ENCODE data around the gene EN2.

Gene EN2

DNA sequence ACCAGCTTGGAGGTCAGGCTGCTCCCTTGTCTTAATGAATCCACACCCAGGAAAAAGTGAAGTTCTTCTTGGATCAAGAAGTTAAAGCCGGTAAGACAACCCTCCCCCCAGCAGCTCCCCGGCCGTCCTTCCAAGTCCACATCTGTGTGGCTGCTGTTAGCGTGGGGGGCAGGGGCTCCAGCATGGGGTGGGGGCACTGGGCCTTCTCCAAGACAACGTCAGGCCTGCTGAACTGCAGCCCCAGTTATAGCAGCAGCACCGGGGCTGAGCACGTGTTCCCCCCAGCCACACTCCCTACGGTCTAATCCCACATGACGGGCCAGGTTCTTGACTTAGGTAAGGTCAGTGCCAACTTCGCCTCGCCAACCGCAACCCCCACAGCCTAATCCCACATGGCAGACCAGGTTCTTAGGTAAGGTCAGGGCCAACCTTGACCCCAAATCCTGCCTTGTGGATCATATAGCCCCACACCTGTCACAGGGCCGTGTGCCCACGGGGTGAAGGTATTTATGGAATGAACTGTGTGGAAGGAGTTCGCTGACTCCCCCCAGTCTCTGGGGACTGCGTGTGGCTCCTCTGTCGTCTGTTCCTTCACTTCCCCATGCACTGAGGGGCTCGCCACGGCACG, 30.4 kb upstream of the EN2 start:
- no peak overlapping the region for H3K4me3 ChIP-seq (ENCODE audit: low read depth, low read length)
- no peak for TF ChIP-seq CTCF (conservative IDR thresholded peaks at IDR 0.05; ENCODE audit: low read depth, low read length)
- DNase-seq (ENCODE audit: low read depth): no peak

DNA sequence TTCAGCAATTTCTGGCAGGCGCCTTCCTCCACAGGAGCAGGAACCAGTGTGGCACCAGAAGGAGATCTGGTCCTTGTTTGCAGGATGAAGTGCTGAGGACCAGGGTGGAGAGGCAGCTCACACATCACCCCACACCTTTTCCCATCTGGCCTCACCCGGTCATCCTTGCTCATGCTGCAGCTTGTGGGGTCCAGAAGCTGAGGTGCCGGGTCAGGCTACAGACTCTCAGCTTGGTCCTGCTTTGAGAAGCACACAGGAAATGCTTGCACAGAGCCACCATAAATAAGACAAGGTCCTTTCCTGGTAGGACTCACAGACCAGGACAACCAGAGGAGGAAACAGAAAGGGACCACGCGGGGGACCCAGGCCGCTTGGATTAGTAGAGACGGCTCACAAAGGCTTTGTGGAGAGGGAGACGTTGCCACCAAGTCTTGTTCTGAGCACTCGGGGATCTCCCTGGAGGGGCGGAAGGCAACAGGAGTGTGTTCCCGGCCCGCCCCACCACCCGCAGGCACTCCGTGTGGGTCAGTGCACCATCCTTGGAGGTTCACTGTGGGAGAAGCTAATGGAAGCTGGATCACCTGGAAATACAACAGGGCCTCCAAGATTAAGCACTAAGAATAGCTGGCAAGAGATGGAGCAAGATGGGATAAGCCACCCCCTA, 29.6 kb upstream of the EN2 start:
- DNase-seq (ENCODE audit: low read depth): no peak

DNA sequence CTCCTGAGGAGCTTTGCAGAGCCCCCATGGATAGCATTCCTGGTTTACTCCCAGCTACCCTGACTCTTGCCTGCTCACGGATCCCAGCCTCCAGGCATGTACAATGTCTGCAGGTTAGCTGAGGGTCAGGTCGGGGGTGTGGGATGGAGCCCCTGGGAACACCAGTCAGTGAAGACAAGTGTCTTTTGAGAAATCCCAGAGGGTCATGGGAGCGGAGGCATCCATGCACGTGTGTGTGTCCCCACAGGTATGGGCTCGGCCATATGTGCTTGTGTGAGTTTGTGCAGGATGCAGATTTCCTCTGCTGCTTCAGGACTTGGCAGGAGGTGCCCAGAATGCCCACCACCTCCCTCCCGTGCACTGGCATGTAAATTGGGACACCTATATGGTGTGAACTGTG, 28.3 kb upstream of the EN2 start:
- no peak for TF ChIP-seq CTCF (conservative IDR thresholded peaks at IDR 0.05; ENCODE audit: low read depth, low read length)
- H3K4me3 ChIP-seq (ENCODE audit: low read depth, low read length): no peak overlapping the region
- DNase-seq (ENCODE audit: low read depth): no peak

More for the DNA sequence above, 29.6 kb upstream of the EN2 start:
- H3K4me3 ChIP-seq (ENCODE audit: low read depth, low read length): no peak overlapping the region
- no peak for TF ChIP-seq CTCF (conservative IDR thresholded peaks at IDR 0.05; ENCODE audit: low read depth, low read length)

DNA sequence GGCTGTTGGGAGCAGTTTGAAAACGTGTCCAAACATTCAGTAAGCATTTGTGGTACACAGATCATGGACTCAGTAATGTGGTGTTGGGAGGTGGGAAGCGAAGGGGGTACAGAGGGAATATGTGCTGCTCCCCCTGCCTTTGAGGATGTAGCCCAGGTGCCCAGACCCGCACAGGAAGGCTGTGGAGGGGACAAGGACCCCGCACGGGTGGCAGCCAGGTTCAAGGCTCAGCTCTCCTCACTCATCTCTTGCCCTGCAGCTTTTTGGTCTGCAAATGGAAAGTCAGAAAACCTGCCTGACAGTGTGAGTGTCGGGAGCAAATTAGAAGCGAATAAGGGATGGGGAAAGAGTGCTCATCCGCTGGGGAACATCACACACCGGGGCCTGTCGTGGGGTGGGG, 27.3 kb upstream of the EN2 start:
- no peak for TF ChIP-seq CTCF (conservative IDR thresholded peaks at IDR 0.05; ENCODE audit: low read depth, low read length)
- no peak for DNase-seq (ENCODE audit: low read depth)
- no peak overlapping the region for H3K4me3 ChIP-seq (ENCODE audit: low read depth, low read length)

GRCh38 chr7:155431231-155431630, 26.7 kb upstream of the EN2 start:
- DNase-seq (ENCODE audit: low read depth): no peak
- TF ChIP-seq CTCF (conservative IDR thresholded peaks at IDR 0.05; ENCODE audit: low read depth, low read length): no peak
- no peak overlapping the region for H3K4me3 ChIP-seq (ENCODE audit: low read depth, low read length)

GRCh38 chr7:155431711-155432110, 26.2 kb upstream of the EN2 start:
- no peak for DNase-seq (ENCODE audit: low read depth)
- no peak overlapping the region for H3K4me3 ChIP-seq (ENCODE audit: low read depth, low read length)
- no peak for TF ChIP-seq CTCF (conservative IDR thresholded peaks at IDR 0.05; ENCODE audit: low read depth, low read length)

DNA sequence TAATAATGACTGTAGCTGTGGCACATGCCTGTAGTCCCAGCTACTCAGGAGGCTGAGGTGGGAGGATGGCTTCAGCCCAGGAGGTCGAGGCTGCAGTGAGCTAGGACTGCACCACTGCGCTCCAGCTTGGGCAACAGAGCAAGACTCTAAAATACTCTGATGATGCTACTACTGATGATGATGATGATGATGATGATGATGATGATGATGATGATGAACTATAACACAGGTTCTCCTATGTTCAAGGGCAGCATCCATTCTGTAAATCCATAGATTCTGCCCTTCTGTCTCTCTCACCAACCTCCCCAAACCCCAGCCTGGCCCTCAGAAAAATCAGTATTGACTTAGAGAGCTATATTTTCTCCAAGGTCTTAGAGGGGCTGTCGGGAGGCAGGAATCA, 22.8 kb upstream of the EN2 start:
- H3K4me3 ChIP-seq (ENCODE audit: low read depth, low read length): no peak overlapping the region
- DNase-seq (ENCODE audit: low read depth): no peak
- TF ChIP-seq CTCF (conservative IDR thresholded peaks at IDR 0.05; ENCODE audit: low read depth, low read length): no peak
